OCI-LY7 (cell line): ENCODE data around the gene ARHGAP26.

Experiments used
- CTCF ChIP-seq: fragments of 200-600 bp; sonication (generic); conservative IDR thresholded peaks from 2 replicates; pipeline ENCODE4 v1.5.1; 2014; ENCODE audit warnings: mild to moderate bottlenecking, antibody characterized with exemption, low read length, moderate library complexity, mixed read lengths
- EZH2phosphoT487 ChIP-seq: fragments of 200-600 bp; sonication (generic); IDR thresholded peaks from 2 replicates; pipeline ENCODE4 v1.6.1; 2018; ENCODE audit warnings: low read depth, borderline replicate concordance, mild to moderate bottlenecking, mixed run types, antibody characterized with exemption, low read length, moderate library complexity, mixed read lengths

GRCh38 chr5:142901476-142902185 is 131.5 kb downstream of the ARHGAP26 start:
- TF ChIP-seq CTCF (no peak), EZH2phosphoT487 (no peak)
